Bronchial epithelial cell (primary cell): ENCODE results near the gene RBM4. TPM values are rescaled to one million over a fixed set of nuclear protein-coding genes. Genes with fewer than 3 reads are reported as not detected.
"Not testable (repeated sequence)": the region's sequence is repeated elsewhere in the genome, so short reads cannot be mapped to it uniquely, and the experiment has no call there.

Source experiments
- DNase-seq: peaks from one replicate; pipeline ENCODE4 v3.0.0-alpha.2; 2010; ENCODE audit warnings: low read depth
- FAIRE-seq: peaks from 2 replicates; lab custom pipeline; 2011; peaks lifted over from hg19 to GRCh38; lab: Jason Lieb, UNC
- H3K27me3 ChIP-seq: 2 replicates; pipeline ENCODE4 v1.5.1; 2011; ENCODE audit warnings: low read length; ENCODE audit not compliant: control insufficient read depth, insufficient read depth
- H3K36me3 ChIP-seq: 2 replicates; pipeline ENCODE4 v1.5.1; 2011; ENCODE audit warnings: low read length; ENCODE audit not compliant: control insufficient read depth, insufficient read depth
- H3K4me3 ChIP-seq: 2 replicates; pipeline ENCODE4 v1.5.1; 2011; ENCODE audit warnings: mild to moderate bottlenecking, low read depth, low read length, control low read depth
- CTCF ChIP-seq: IDR thresholded peaks from 2 replicates; pipeline ENCODE4 v1.5.1; 2011; ENCODE audit warnings: mild to moderate bottlenecking, moderate library complexity, low read length, control low read depth, inconsistent platforms; ENCODE audit not compliant: insufficient read depth, severe bottlenecking
- total RNA-seq: library from RNA; depleted of rRNA; stranded (reverse); fragments of >200 nt; gene quantifications from 2 replicates; pipeline ENCODE4 v1.2.1, GENCODE V29; 2014

Gene RBM4, protein sequence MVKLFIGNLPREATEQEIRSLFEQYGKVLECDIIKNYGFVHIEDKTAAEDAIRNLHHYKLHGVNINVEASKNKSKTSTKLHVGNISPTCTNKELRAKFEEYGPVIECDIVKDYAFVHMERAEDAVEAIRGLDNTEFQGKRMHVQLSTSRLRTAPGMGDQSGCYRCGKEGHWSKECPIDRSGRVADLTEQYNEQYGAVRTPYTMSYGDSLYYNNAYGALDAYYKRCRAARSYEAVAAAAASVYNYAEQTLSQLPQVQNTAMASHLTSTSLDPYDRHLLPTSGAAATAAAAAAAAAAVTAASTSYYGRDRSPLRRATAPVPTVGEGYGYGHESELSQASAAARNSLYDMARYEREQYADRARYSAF
- 173 and 246 TPM in 2 replicates for total RNA-seq

DNA sequence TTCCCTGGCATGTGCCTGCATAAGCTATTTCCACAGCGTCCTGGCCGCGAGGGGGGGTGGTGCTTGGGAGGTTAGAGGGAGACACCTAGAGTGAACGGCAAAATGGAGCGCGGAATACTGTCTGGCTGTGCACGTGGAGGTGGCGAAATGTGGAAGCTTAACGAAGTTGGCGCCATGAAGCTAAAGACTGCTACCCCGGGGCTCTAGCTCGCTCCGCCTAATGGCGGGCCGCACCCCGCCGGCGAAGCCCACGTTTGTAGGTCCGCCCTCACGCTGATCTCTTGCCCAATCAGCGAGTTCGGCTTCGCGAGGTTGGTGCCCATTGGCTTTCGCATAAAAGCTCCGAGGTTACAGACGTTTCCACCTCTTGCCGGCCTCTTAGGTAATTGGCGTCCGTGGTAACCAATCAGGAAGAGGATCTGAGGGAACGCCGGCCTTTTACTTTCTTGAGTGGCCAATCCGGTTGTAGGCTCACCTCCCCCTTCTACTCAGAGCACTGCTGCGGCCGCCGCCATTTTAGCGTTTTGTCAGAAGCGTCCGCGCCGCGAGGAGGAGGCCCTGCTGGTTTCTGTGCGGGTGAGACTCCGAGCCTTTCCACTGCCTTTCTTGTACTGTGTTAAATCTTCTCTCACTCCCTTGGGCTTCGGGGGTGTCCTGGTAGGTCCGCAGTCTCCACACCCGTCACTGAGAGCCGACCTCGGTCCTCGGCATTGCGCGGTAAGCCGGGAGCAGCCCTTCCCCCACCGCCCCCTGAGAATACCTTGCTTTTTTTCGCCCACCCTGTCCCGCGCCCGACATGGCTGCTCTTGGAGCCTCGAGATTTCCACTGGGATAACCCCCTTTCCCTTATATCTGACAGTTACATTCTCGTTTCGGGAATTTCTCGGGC lies at the start of gene RBM4:
Gene RBM4 (plus strand): TSS at position 527 of the 889 bp plus-strand sequence. CDS start 1,009 bp downstream, outside the sequence.
- no peak for FAIRE-seq
- H3K4me3 ChIP-seq = peak within 1 kb of the TSS; percentile 84
- peaks cover 8% of the 10 kb centered on the region for H3K36me3 ChIP-seq
- no peaks in the 10 kb centered on the region for H3K27me3 ChIP-seq
- peak; percentile 10 for TF ChIP-seq CTCF
- DNase-seq = peak; percentile 99

- FAIRE-seq, H3K36me3 ChIP-seq, H3K4me3 ChIP-seq, DNase-seq, H3K27me3 ChIP-seq: not testable (repeated sequence)
These were observed 49.2 kb upstream of the RBM4 start for GRCh38 chr11:66589315-66589714.

DNA sequence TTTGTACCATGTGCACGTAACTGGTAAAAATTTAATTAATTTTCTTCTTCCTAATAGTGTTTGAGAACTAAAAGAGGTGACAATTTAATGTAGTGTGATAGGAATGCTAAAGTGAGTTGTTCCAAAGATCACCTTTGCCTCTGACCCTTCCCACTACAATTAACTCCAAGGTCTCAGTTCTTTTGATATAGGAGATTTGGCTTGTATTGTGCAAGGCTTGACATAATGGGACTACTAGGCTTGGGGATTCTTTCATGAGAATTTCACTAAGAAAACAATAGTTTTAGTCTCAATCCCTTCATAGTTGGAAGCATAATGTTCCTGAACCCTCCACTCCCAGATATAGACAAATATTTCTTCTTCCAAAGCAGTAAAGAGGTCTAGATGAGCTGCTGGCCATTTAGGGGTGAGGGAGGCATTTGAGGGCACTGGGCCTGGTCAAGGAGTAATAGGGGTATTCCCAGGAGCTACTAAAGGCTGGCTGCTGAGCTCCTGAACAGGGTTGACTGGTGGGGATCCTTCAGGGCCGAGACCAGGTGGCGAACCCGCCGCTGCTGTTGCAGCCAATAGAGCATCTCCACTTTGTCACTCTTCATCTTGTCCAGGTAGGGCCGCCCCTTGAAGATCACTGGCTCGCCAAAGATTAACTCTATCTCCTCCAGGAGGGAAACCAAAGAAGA lies 48.4 kb upstream of the RBM4 start:
- Histone ChIP-seq H3K36me3 (no peaks in the 10 kb centered on the region), H3K4me3 (no peak overlapping the region), H3K27me3 (no peaks in the 10 kb centered on the region)
- no peak for TF ChIP-seq CTCF
- no peak for FAIRE-seq
- no peak for DNase-seq

GRCh38 chr11:66591175-66591574 lies 47.3 kb upstream of the RBM4 start:
- TF ChIP-seq CTCF = no peak
- Histone ChIP-seq H3K4me3 (no peak overlapping the region), H3K27me3 (no peaks in the 10 kb centered on the region), H3K36me3 (no peaks in the 10 kb centered on the region)
- FAIRE-seq (no peak), DNase-seq (no peak)

GRCh38 chr11:66592457-66593302 lies 45.8 kb upstream of the RBM4 start, which contains the start of the genes CCDC87 and CCS:
Gene CCDC87, minus strand, starts transcription at chr11:66593063. Its CDS starts 48 bp downstream, at chr11:66593015.
Gene CCS, plus strand, starts transcription at chr11:66593185. Its CDS starts 77 bp downstream, at chr11:66593262.
- Histone ChIP-seq H3K27me3 (no peaks in the 10 kb centered on the region), H3K36me3 (no peaks in the 10 kb centered on the region), H3K4me3 (peak within 1 kb of the TSS; percentile 53)
- DNase-seq (peak; percentile 88), FAIRE-seq (no peak)
- peak; percentile 81 for TF ChIP-seq CTCF
